COLO668 (cell line): ENCODE data around the gene MLKL.

Experiments used
- DNase-seq: peaks from one replicate; lab custom pipeline; 2025; ENCODE audit not compliant: unreplicated experiment; lab: John Stamatoyannopoulos, UW

Gene MLKL

DNA sequence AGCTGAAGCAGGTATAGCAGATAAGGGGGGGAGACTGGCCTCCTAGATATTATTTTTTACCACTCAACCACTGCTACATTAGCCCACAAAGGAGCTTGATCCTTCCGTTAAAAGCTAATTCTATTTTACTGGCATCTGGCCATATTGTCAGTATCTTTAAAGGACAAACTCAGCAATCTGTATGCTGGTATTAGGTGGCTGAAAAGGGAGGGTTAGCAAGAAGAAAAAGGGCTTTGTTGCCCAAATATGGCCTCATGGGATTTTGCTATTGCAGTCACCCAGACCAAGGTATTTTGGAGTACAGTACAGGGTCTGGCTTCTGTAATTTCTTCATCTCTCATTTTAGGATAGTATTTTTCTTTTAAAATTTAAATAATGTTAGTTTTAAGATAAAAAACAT lies 48.4 kb downstream of the MLKL start:
- no peak for DNase-seq

DNA sequence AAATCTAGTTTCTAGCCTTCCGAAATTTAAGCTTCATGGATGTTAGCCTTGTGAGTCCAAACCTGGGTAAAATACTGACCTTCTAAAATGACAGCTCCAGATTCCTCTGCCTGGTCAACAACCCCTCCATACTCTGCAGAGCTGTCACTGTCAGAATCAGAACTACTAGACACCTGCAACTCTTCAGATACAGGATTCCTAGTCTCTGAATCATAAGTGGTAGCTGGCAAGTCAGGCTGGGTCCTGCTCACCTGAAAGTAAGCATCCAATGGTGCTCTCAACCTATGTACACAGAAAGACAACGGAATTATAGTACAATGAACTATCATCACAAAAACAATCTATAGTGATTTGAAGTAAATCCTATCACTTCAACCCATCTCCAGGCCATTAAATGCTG lies 48.8 kb downstream of the MLKL start:
- DNase-seq, result no peak

DNA sequence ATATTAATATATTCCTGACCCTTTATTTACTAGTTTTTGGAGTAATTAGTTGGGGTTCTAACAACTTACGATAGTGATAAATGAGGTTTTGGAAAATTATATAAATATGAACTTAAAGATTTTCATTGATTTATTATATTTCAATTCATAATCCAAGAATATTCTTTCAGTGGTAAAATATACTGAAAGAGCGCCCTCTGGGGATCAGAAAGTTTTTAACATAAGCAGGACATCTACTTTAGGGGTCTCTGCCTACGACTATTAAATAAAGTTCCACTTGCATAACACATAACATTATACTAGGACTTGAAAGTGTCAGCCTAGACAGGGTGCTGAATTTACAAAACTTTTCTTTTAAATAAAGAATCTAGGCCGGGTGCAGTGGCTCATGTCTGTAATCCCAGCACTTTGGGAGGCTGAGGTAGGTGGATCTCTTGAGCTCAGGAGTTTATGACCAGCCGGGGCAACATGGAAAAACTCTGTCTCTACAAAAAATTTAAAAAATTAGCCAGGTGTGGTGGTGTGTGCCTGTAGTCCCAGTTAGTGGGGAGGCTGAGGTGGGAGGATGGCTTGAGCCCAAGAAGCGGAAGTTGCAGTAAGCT lies 49.6 kb downstream of the MLKL start:
- no peak for DNase-seq

DNA sequence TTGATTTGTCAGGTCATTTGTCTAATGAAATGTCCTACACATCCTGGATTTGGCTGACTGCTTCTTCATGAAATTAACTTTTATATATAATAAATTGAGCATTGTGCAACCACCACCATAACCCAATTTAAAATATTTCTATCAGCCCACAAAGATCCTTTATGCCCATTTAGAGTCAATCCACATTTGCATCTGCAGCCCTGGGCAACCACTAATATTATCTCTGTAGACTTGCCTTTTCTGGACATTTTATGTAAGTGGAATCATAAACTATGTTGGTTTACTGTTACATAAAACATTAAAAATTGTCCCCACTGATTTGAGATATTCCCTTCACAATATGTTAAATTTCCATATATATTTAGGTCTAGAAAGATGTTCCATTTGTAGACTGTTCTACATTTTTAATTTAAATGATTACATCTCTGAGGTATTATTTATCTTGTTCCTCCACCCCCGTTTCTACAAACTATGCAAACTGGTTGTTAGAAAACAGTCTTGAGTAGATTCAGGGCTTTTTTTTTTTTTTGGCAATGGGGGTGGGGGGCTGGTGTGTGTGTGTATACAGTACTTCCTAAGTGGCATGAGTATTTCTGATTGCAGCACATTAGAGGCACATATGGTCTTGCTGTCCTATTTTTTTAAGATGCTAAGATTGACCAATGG lies 50.7 kb downstream of the MLKL start:
- DNase-seq, result no peak

DNA sequence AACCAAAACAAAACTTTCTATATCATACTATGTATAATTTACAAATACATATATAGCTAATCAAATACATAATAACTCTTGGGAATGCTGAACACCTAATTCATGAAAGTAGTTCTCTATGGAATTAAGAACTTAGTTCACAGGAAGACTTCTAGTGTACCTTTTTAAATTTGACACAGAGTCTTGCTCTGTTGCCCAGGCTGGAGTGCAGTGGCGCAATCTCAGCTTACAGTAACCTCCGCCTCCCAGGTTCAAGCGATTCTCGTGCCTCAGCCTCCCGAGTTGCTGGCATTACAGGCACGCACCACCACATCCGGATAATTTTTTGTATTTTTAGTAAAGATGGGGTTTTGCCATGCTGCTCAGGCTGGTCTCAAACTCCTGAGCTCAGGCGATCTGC lies 58.7 kb downstream of the MLKL start:
- DNase-seq, result no peak

DNA sequence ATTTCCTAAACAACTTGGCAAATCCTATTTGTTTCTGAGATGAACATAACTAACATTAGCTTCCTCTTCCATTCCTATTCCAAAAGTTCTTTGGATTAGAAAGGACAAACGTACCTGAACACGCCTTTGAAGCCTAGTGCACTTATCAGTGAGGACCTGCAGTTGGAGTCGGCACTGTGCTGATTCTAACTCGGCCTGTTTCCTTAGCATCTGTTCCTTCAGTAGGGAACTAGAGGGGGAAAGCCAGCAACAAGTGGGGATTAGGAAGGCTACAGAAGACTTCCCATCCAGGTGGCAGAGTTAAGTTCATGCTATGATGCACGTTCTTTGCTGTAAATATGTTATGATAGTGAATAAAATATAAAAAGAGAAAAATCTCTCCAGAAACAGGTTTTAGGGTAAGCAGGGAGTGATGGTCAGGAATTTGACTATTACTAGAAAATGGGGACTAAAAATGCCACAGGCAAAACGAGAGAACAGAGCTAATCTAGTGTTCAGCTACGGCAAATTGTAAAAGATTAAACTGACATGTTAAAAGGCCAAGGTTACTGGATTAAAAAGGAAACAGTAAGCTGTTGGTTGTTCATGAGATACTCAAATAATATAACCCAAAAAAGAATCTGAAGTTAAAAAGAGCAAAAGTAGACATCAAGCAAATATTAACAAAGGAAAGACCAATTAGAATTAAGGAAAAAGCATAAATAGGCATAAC lies 62.8 kb downstream of the MLKL start:
- DNase-seq, result no peak

DNA sequence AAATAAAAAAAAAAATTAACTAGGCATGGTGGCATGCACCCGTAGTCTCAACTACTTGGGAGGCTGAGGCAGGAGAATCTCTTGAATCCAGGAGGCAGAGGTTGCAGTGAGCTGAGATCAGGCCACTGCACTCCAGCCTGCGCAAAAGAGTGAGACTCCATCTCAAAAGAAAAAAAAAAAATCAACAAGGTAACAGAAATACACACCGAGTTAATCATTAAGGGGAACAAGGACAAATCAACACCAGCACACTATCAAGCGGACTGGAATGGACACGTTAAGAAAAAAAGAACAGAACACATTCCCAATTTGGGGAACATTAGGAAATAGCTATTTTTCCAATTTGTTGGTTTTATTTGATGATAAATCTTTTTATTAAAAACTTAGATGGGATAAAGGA lies 65.4 kb downstream of the MLKL start:
- no peak for DNase-seq

DNA sequence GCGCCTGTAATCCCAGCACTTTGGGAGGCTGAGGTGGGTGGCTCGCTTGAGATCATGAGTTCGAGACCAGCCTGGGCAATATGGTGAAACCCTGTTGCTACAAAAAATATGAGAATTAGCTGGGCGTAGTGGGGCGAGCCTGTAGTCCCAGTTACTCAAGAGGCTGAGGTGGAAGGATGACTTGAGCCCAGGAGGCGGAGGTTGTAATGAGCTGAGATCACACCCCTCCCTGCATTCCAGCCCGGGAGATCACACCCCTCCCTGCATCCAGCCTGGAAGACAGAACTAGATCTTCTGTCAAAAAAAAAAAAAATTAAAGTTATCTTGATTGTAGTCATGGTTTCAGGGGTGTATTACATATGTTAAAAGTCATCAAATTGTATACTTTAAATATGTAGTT lies 67.0 kb downstream of the MLKL start:
- DNase-seq, result no peak

DNA sequence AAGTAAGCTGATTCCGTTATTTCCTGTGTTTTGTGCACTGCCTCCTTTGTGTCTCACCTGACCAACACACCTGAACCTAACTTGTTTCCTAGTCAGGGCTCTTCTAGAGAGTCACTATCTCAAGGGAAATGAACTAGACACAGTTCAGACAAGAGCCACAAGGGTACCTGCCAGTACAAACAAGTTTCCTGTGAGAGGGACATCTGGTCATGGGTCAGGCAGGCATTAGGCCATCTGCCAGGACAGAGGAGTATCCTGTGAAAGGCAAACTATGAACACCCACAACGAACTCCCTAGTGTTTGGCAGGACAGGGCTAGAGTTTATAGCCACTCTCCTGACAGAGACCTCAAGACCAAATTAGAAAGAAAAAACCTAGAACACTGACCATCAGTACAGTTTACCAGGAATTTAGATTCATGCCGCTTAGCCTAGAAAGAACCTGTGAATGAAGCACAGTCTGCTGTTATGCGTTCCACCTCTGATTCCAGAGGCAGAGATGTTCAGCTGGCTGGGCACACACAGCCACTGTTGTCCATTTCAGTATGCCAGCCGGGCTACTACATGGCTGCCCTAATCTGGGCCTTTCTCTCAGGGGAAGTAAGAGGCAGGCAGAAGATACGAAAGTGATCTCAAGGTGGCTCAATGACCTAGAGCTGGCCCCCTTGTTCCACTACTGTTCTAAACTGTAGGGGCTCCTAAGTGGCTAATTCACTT lies 73.0 kb downstream of the MLKL start:
- no peak for DNase-seq

DNA sequence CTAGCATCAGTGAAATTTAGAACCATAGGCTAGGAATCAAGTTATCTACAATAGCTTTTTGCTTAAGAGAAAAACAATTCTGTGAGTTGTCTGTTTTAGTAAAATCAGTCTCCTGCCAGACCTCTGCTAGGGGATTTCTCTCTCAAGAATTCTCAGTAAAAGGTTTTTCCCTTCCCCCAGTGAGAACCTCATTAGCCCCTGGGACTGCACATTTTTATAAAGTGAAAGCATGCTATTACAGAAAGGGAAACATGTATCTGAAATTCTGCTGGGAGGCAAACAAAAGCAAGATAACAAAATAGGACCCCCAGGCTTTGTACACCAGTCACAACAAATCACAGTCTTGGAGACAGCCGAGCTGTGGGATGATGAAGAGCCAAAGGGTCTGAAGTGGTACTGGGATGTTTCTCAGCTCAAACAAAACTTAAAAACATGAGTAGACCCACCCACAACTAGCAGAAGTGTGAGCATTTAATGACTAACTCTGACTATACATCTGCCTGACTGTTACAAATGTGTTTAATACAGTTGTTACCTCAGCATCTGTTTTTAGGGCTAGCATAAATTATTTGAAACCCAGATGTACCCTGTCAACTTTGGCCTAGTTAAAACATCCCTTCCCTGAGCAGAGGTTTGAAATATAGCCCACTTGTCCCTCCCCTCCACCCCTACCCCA lies 73.8 kb downstream of the MLKL start:
- no peak for DNase-seq

DNA sequence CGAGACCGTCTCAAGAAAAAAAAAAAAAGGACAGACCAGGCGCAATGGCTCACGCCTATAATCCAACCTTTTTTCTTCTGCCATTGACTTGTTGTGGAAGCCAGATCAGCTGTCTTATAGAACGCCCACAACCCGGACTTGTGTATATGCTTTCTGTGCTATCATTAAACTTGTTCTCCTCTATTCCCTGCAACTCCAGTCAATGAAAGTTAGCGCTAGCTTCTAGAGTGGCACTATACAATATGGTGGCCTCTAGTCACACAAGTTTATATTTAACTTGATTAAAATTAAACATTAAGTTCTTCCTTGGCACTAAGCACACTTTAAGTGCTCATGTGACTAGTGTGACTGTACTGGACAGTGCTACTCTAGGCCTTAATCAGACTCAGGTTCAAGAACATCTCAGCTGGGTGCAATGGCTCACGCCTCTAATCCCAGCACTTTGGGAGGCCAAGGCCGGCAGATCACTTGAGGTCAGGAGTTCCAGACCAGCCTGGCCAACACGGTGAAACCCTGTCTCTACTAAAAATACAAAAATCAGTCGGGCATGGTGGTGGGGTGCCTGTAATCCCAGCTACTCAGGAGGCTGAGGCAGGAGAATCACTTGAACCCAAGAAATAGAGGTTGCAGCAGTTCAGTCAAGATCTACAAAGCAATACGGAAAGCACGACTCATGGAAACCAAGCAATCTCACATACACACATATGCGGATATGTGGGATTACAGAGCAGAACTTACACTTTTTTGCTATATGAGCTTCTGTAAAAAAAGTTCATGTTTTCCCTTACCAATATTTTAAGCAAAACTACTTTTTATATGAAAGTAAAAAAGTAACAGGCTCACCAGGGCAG lies 74.9 kb downstream of the MLKL start:
- no peak for DNase-seq

DNA sequence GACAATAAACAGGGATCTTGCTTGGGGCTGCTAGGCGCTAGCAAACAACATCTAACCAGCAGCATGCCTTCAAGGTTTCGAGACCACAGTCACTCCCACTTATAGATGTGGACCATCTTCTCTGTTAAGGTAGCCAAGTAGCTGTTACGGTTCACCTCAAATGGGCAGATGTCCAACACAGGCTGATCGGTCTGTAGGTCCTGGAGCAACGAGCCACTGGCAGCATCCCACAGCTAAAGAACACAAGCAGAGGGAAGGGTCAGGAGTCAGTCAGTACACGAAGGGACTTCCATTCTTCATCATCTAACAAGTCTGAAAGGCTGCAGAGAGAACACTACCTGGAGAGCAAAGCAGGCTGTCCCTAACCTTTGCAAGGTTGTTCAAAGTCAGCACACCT lies 76.8 kb downstream of the MLKL start:
- DNase-seq, result no peak

DNA sequence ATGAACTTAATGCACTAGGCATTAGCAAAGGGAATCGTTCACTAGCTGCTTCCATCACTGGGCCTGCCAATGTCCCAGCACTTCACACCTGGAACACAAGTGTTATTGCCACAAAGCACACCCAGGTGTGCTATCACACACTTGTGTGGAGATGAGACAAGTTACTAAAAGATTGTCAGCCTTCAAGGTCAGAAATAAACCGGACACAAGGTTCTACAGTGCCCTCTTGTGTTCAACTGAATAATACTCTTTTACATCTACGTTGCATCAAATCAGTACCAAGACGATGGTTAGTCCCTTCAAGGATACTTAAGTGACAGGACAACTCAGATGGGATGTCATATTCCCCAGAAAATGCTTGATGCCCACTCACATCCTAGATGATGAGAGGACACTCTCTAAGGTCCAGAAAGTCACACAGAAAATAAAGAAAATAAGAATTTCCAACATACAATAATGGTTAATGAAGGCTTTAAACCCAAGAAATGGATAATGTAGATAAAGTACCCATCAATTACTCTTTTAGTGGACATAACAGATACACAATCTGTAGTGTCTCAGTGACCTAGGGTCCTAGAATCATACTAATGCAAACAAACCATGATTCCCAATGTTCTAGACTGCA lies 77.3 kb downstream of the MLKL start:
- DNase-seq, result no peak

DNA sequence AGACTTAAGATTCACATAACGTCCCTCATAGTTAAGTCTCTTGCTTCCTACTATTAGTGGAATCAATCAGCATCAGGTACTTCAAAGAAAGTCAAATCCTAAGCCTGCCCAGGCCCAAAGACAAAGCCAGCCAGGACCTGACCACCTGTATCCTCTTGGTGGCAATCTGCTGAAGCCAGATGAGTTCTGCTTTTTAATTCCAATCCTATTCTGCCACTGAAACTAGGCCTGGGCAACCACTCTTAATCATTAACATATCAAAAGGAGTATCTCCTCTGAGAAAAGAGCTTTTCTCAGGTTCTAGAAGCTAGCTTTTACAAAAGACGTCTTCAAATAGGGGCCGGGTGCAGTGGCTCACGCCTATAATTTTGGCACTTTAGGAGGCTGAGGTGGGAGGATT lies 78.7 kb downstream of the MLKL start:
- no peak for DNase-seq
